NCI-H2196 (cell line): Measurements from ENCODE around the gene SQOR.
"Not testable (repeated sequence)": the region's sequence is repeated elsewhere in the genome, so short reads cannot be mapped to it uniquely, and the experiment has no call there.

Source experiments
- DNase-seq: peaks from one replicate; lab custom pipeline; 2025; ENCODE audit not compliant: unreplicated experiment; lab: John Stamatoyannopoulos, UW

Gene SQOR

DNA sequence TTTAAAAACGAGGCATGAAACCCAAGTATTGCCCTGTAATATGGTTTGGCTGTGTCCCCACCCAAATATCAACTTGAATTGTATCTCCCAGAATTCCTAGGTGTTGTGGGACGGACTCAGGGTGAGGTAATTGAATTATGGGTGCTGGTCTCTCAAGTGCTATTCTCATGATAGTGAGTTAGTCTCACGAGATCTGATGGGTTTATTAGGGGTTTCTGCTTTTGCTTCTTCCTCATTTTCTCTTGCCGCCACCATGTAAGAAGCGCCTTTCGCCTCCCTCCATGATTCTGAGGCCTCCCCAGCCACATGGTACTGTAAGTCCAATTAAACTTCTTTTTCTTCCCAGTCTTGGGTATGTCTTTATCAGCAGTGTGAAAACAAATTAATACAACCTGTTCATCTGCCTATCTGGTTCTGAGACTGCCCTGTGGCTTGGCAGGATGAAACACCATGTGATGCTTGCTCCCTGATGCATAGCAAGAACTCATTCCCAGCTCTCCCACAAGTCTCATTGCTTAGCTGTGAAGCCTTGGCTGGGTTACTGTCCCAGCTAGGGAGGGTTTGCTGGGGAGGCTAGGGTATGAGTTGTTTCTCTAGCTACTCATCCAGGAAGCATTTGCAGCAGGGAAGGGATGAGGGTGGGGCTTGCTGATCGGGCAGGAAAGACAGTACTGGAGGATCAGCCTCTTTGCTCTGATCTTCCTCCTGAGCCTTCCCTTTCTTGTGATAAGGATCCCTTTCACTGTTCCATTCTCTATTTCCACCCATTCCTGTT is 3.7 kb upstream of the SQOR start:
- no peak for DNase-seq

- no peak for DNase-seq
Measured at GRCh38 chr15:45631776-45632175, 3.1 kb upstream of the SQOR start.

DNA sequence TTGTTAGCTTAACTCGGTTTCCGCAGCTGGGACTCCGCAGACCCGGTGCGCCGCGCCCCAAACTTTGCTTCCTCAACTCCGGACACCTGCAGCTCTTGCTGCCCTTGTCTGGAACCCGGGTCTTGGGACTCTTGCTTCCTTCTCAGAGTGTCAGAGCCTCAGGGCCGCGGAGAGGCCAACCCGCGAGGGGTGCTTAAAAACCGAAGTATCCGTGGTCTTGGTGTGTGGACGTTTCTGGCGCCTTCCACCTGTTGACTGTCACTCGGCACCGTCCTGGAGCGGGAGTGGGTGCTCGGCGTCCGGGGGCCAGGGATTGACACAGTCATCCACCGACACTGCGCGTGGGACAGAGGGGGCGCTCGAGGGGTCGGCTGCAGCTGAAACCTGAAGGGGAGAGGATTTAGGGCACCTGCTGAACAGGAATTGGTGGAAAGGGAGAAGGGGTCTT is 386 bp downstream of the SQOR start:
- DNase-seq: no peak

DNA sequence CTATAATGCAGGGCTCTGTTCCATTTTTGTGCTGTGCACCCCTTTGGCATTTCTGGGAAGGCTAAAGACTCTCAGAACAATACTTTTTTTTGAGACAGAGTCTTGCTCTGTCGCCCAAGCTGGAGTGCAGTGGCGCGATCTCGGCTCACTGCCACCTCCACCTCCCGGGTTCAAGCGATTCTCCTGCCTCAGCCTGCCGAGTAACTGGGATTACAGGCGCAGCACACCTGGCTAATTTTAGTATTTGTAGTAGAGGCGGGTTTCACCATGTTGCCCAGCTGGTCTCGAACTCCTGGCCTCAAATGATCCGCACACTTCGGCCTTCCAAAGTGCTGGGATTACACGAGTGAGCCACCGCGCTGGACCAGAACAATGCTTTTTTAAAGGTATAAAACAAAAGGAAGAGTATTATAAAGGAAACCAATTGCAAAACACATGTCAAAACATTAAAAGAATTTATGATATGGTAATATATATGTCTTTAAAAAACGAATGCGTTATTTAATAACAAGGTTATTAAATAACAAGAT is 999 bp downstream of the SQOR start:
- DNase-seq: no peak

DNA sequence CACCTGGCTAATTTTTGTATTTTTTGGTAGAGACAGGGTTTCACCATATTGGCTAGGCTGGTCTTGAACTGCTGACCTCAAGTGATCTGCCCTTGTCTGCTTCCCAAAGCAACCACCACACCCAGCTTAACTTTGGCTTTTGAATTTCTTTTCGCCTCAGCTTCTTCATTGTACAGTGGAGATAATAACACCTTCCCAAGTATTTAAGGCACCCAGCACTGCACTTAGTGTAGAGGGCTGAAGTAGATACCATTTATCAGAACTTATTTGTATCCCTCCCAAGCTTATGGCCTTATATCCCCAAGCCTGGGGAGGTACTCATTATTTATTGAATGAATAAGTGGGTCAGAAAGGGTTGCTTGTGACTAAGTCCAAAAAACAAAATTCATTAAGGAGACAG is 2.3 kb downstream of the SQOR start:
- no peak for DNase-seq

- DNase-seq: peak; percentile 39
Measured at GRCh38 chr15:45637552-45638033, 2.8 kb downstream of the SQOR start.

- DNase-seq: no peak
Measured at GRCh38 chr15:45640616-45641015, 5.8 kb downstream of the SQOR start.

DNA sequence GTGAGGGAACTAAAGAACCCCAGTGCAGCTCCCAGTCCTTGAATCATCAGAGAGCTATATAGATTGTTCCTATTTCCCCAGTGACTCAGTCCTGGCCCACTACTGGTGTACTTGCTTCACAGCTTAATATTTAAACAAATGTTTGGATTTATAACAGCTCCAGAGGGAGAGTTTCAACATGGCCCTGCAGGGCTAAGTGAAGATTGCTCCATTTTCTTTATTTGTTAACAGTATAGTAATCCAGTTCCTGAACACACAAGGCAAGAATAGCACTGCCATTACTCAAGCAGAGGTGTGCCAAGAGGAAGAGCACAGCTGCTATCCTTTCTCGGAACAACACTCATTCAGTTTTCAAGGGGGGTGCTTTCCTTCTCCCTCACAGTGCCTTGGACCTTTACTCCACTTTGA is 6.5 kb downstream of the SQOR start:
- peak; percentile 8 for DNase-seq

DNA sequence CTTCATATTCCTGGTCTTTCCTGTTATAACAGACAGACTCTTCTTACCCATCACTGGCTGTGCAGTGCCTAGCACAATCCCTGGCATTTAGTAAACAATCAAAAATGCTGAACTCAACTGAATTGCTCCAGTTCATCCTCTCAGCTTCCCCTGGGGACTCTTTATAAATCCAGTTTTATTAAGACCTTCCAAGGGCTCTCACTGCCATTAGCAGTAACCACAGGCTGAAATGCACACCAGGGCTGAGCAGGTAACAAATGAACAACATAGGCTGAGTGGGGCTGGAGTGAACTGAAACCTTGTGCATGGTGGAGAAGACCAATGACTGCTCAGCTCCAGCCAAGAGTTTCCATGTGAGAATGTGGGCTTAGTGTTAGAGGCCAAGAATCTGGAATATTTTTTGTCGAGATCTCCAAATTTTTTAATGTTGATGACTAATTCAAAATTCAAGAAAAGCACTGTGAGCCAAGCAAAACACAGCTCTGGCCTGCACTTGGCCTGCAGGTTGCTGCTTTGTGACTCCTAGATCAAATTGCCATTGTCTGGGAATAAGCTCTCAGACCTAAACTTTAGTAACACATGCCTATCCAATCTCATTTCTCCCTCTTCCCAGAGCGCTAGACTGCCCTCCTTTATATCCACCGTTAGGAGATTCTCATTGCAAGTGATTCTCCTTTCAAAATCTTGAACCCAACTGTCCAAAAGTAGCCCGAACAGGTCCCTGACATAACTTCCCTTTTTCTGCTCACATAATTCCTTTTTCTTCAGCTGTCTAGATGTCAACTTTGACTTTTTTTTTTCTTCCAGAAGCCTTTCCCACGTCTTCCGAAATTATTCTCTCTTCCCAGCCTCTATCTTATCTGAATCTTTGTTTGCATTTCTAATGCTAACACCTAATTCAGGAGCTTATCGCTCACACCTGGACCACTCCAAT is 7.4 kb downstream of the SQOR start:
- DNase-seq: peak; percentile 17

GRCh38 chr15:45644437-45644836 is 9.6 kb downstream of the SQOR start:
- no peak for DNase-seq

GRCh38 chr15:45645026-45645980 is 10.5 kb downstream of the SQOR start:
- no peak for DNase-seq

- DNase-seq: no peak
Measured at GRCh38 chr15:45646220-45646619, 11.4 kb downstream of the SQOR start.

- DNase-seq: no peak
Measured at GRCh38 chr15:45647828-45648227, 13.0 kb downstream of the SQOR start.

DNA sequence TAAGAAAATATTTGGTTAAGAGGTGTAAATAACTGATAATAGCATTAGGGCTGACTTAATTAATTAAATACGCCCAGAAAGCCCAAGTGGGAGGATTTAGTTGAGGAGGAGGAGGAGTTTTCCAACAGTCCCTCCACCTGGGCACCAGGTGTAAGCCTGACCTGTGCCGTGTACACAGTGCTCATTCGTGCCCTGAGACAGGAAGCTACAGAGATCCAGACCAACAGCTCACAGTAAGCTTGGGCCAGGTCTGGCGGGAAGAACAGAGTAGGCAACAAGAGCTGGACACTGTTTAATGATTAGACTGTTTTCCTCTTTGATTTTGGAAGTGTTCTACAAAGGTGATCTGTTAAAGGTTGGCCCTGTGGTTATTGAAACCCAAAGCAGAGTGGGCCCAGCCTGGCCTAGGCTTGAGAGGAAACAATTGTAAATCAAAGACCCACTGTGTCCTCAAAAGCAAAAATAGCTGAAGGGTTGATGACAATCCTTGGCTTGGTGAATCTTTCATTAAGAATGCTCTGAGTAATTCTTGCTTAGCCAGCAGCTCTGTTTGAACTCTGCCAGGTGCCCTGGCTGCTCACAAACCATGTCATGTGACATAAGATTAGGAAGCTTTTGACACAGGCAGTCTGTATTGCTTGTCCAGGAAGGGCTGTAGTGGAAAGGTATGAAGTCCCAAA is 13.8 kb downstream of the SQOR start:
- peak; percentile 18 for DNase-seq

GRCh38 chr15:45650007-45650406 is 15.2 kb downstream of the SQOR start:
- DNase-seq: not testable (repeated sequence)

DNA sequence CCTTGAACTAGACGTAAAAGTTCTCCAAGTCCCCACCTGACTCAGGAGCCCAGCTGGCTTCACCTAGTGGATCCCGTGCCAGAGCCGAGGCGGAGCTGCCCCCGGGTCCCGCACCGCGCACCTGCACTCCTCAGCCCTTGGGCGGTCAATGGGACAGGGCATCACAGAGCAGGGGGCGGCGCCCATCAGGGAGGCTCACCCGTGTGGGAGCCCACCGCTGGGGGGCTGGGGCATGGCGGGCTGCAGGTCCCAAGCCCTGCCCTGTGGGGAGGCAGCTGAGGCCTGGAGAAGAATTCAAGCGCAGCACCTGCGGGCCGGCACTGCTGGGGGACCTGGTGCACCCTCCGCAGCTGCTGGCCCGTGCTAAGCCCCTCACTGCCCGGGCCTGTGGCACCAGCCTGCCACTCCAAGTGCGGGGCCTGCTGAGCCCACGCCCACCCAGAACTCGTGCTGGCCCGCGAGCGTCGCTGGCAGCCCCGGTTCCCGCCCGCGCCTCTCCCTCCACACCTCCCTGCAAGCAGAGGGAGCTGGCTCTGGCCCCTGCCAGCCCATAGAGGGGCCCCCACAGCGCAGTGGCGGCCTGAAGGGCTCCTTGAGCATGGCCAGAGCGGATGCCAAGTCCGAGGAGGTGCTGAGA is 16.2 kb downstream of the SQOR start:
- DNase-seq: no peak

DNA sequence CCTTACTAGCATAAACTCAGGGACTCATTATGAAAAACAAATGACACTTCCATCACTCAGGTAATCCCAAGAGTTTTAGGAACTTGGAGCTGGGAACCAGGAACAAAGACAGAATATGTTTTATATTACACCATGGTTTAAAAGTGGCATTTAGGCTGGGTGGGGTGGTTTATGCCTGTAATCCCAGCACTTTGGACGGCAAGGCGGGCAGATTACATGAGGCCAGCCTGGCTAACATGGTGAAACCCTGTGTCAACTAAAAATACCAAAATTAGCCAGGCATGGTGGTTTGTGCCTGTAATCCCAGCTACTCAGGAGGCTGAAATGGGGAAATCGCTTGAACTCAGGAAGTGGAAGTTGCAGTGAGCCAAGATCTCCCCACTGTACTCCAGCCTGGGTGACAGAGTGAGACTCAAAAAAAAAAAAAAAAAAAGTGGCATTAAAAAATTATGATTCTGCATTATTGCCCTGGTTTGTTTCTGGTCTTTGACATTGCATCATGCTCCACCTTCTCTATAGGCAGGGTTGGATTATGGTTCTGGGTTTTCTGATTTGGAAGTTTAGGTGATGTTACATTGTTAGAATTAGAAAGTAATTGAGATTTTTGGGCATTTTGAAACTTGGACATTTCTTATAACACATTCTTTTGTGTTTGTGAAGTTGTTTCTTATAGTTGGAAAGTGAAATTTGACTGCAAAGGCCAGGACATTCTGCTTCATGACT is 19.0 kb downstream of the SQOR start:
- no peak for DNase-seq

- no peak for DNase-seq
Measured at GRCh38 chr15:45654749-45655148, 19.9 kb downstream of the SQOR start.

GRCh38 chr15:45657254-45657653 is 22.4 kb downstream of the SQOR start:
- DNase-seq: no peak
